Activated CD4-positive, alpha-beta T cell treated with anti-CD3 and anti-CD28 coated beads for 36 hours (primary cell): ENCODE measurements around the gene ZNF618. TPM values are rescaled to one million over a fixed set of nuclear protein-coding genes. Genes with fewer than 3 reads are reported as not detected.

Source experiments
- ATAC-seq: fragments of 200-7000 bp; cut with Tn5 transposase; one replicate; pipeline ENCODE4 v1.10.0; 2021; ENCODE audit warnings: mild to moderate bottlenecking, moderate library complexity
- CTCF ChIA-PET: fragments of 350-600 bp; sonication (Branson Sonifier 250); formaldehyde crosslinking; loops from one replicate; lab custom pipeline; 2021; ENCODE audit warnings: antibody characterized with exemption; lab: Charles Lee
- POLR2A ChIA-PET: fragments of 350-600 bp; sonication (Branson Sonifier 250); formaldehyde crosslinking; loops from one replicate; lab custom pipeline; 2021; ENCODE audit warnings: antibody characterized with exemption, inconsistent platforms; lab: Charles Lee
- DNase-seq: peaks from one replicate; pipeline ENCODE4 v3.0.0-alpha.2; 2020
- H3K27ac Mint-ChIP-seq: one replicate; pipeline ENCODE4 v1.8.0; 2021; ENCODE audit warnings: mixed read lengths
- H3K27me3 Mint-ChIP-seq: one replicate; pipeline ENCODE4 v1.8.0; 2021; ENCODE audit warnings: mixed read lengths
- H3K36me3 Mint-ChIP-seq: one replicate; pipeline ENCODE4 v1.8.0; 2021; ENCODE audit warnings: low read depth, mixed read lengths
- H3K4me1 Mint-ChIP-seq: one replicate; pipeline ENCODE4 v1.8.0; 2021; ENCODE audit warnings: mixed read lengths
- H3K4me3 Mint-ChIP-seq: one replicate; pipeline ENCODE4 v1.8.0; 2021; ENCODE audit warnings: mild to moderate bottlenecking, moderate library complexity, mixed read lengths
- H3K9me3 Mint-ChIP-seq: one replicate; pipeline ENCODE4 v1.8.0; 2021; ENCODE audit warnings: low read depth, mixed read lengths
- intact Hi-C, 2 experiments: fragments of 100-400 bp; cut with DNase I in 1 of 2; cut with micrococcal nuclease in 1 of 2; formaldehyde crosslinking; loops; one replicate each; pipeline versions ENCODE4 v1.14.2 to v1.15.1; 2022 to 2024; cut with DNase I, micrococcal nuclease
- total RNA-seq, 2 experiments: library from RNA; stranded (reverse); gene quantifications; one replicate each; pipeline ENCODE4 v1.2.3, GENCODE V29; 2021

Gene ZNF618
- total RNA-seq, 2 experiments from 2014 or later, result 0.11 TPM

- POLR2A ChIA-PET, result interaction anchor here (0.6 kb wide), 1 partner anchor 661 kb away, joined by 3 read pairs; no protein-coding TSS in a partner anchor
- DNase-seq, result no peak
- no peak overlapping the region for H3K27ac Mint-ChIP-seq
Observed at GRCh38 chr9:114016629-114017423, 140.7 kb downstream of the ZNF618 start.

GRCh38 chr9:114017741-114018715 lies 141.9 kb downstream of the ZNF618 start:
- ATAC-seq (no peak), DNase-seq (no peak)
- Mint-ChIP-seq H3K27me3 (no peaks in the 10 kb centered on the region), H3K4me3 (no peak overlapping the region), H3K36me3 (no peaks in the 10 kb centered on the region), H3K9me3 (peaks cover 7% of the 10 kb centered on the region), H3K27ac (no peak overlapping the region), H3K4me1 (no peaks in the 10 kb centered on the region)
- ChIA-PET POLR2A (no interaction called here), CTCF (interaction anchor here (0.6 kb wide), 2 partner anchors 144 to 232 kb away, joined by 3 read pairs; no protein-coding TSS in a partner anchor)
- intact Hi-C loops, result no loop called here

More at GRCh38 chr9:114016629-114017423, 140.7 kb downstream of the ZNF618 start:
- Mint-ChIP-seq H3K9me3 (peaks cover 3% of the 10 kb centered on the region), H3K27me3 (no peaks in the 10 kb centered on the region), H3K4me1 (no peaks in the 10 kb centered on the region), H3K4me3 (no peak overlapping the region), H3K36me3 (no peaks in the 10 kb centered on the region)
- intact Hi-C loops, result no loop called here
- no peak for ATAC-seq
- CTCF ChIA-PET, result no interaction called here

GRCh38 chr9:114021578-114021977 lies 145.5 kb downstream of the ZNF618 start:
- H3K36me3 Mint-ChIP-seq, result peaks cover 9% of the 10 kb centered on the region
- intact Hi-C loops, result no loop called here
- ChIA-PET POLR2A (no interaction called here), CTCF (no interaction called here)
- DNase-seq, result no peak
- no peak overlapping the region for H3K27ac Mint-ChIP-seq
- no peak overlapping the region for H3K4me3 Mint-ChIP-seq
- no peaks in the 10 kb centered on the region for H3K4me1 Mint-ChIP-seq
- no peaks in the 10 kb centered on the region for H3K27me3 Mint-ChIP-seq
- ATAC-seq, result no peak
- peaks cover 19% of the 10 kb centered on the region for H3K9me3 Mint-ChIP-seq

GRCh38 chr9:114023961-114024360 lies 147.9 kb downstream of the ZNF618 start:
- H3K4me1 Mint-ChIP-seq, result no peaks in the 10 kb centered on the region
- H3K9me3 Mint-ChIP-seq, result peaks cover 19% of the 10 kb centered on the region
- no peak overlapping the region for H3K4me3 Mint-ChIP-seq
- intact Hi-C loops, result no loop called here
- no peaks in the 10 kb centered on the region for H3K27me3 Mint-ChIP-seq
- ATAC-seq, result no peak
- CTCF ChIA-PET, result interaction anchor here (0.7 to 1.4 kb wide), 3 partner anchors 58 to 286 kb away, joined by 3 to 4 read pairs (median 3); partner anchors contain the start of gene KIF12
- no peak for DNase-seq
- POLR2A ChIA-PET, result no interaction called here
- peaks cover 9% of the 10 kb centered on the region for H3K36me3 Mint-ChIP-seq
- H3K27ac Mint-ChIP-seq, result no peak overlapping the region

GRCh38 chr9:114025196-114025753 lies 149.2 kb downstream of the ZNF618 start:
- Mint-ChIP-seq H3K36me3 (peaks cover 9% of the 10 kb centered on the region), H3K27ac (no peak overlapping the region), H3K27me3 (no peaks in the 10 kb centered on the region), H3K4me1 (no peaks in the 10 kb centered on the region), H3K9me3 (peaks cover 19% of the 10 kb centered on the region), H3K4me3 (no peak overlapping the region)
- no peak for ATAC-seq
- no peak for DNase-seq
- CTCF ChIA-PET, result no interaction called here
- intact Hi-C loops, result no loop called here
- POLR2A ChIA-PET, result no interaction called here

GRCh38 chr9:114025760-114026159 lies 149.7 kb downstream of the ZNF618 start:
- ChIA-PET POLR2A (no interaction called here), CTCF (no interaction called here)
- DNase-seq (no peak), ATAC-seq (no peak)
- intact Hi-C loops, result no loop called here
- Mint-ChIP-seq H3K4me1 (no peaks in the 10 kb centered on the region), H3K9me3 (peaks cover 19% of the 10 kb centered on the region), H3K27me3 (no peaks in the 10 kb centered on the region), H3K27ac (no peak overlapping the region), H3K36me3 (peaks cover 9% of the 10 kb centered on the region), H3K4me3 (no peak overlapping the region)

GRCh38 chr9:114026335-114026734 lies 150.2 kb downstream of the ZNF618 start:
- H3K27ac Mint-ChIP-seq, result no peak overlapping the region

GRCh38 chr9:114027159-114027862 lies 151.2 kb downstream of the ZNF618 start:
- H3K27me3 Mint-ChIP-seq, result no peaks in the 10 kb centered on the region
- ChIA-PET POLR2A (no interaction called here), CTCF (no interaction called here)
- H3K4me3 Mint-ChIP-seq, result no peak overlapping the region
- H3K36me3 Mint-ChIP-seq, result peaks cover 9% of the 10 kb centered on the region
- DNase-seq, result no peak
- peaks cover 19% of the 10 kb centered on the region for H3K9me3 Mint-ChIP-seq
- no peaks in the 10 kb centered on the region for H3K4me1 Mint-ChIP-seq
- intact Hi-C loops, result no loop called here
- no peak overlapping the region for H3K27ac Mint-ChIP-seq
- no peak for ATAC-seq

More at GRCh38 chr9:114026335-114026734, 150.2 kb downstream of the ZNF618 start:
- peaks cover 19% of the 10 kb centered on the region for H3K9me3 Mint-ChIP-seq
- intact Hi-C loops, result no loop called here
- peaks cover 9% of the 10 kb centered on the region for H3K36me3 Mint-ChIP-seq
- ChIA-PET POLR2A (no interaction called here), CTCF (no interaction called here)
- DNase-seq (no peak), ATAC-seq (no peak)
- H3K4me1 Mint-ChIP-seq, result no peaks in the 10 kb centered on the region
- no peaks in the 10 kb centered on the region for H3K27me3 Mint-ChIP-seq
- H3K4me3 Mint-ChIP-seq, result no peak overlapping the region

GRCh38 chr9:114027863-114028465 lies 151.9 kb downstream of the ZNF618 start:
- intact Hi-C loops, result no loop called here
- CTCF ChIA-PET, result no interaction called here
- H3K4me1 Mint-ChIP-seq, result no peaks in the 10 kb centered on the region
- peaks cover 14% of the 10 kb centered on the region for H3K9me3 Mint-ChIP-seq
- POLR2A ChIA-PET, result no interaction called here
- no peaks in the 10 kb centered on the region for H3K27me3 Mint-ChIP-seq
- ATAC-seq, result no peak
- no peak overlapping the region for H3K27ac Mint-ChIP-seq
- no peak overlapping the region for H3K4me3 Mint-ChIP-seq
- DNase-seq, result no peak
- H3K36me3 Mint-ChIP-seq, result peaks cover 9% of the 10 kb centered on the region

- no peak overlapping the region for H3K4me3 Mint-ChIP-seq
- H3K36me3 Mint-ChIP-seq, result peaks cover 9% of the 10 kb centered on the region
- no peak overlapping the region for H3K27ac Mint-ChIP-seq
- ATAC-seq (no peak), DNase-seq (no peak)
- H3K27me3 Mint-ChIP-seq, result no peaks in the 10 kb centered on the region
- ChIA-PET POLR2A (no interaction called here), CTCF (no interaction called here)
- intact Hi-C loops, result no loop called here
- peaks cover 14% of the 10 kb centered on the region for H3K9me3 Mint-ChIP-seq
- no peaks in the 10 kb centered on the region for H3K4me1 Mint-ChIP-seq
Observed at GRCh38 chr9:114028646-114029045, 152.5 kb downstream of the ZNF618 start.
